Measurements from ENCODE around the gene MTRR.

MTRR gene

DNA sequence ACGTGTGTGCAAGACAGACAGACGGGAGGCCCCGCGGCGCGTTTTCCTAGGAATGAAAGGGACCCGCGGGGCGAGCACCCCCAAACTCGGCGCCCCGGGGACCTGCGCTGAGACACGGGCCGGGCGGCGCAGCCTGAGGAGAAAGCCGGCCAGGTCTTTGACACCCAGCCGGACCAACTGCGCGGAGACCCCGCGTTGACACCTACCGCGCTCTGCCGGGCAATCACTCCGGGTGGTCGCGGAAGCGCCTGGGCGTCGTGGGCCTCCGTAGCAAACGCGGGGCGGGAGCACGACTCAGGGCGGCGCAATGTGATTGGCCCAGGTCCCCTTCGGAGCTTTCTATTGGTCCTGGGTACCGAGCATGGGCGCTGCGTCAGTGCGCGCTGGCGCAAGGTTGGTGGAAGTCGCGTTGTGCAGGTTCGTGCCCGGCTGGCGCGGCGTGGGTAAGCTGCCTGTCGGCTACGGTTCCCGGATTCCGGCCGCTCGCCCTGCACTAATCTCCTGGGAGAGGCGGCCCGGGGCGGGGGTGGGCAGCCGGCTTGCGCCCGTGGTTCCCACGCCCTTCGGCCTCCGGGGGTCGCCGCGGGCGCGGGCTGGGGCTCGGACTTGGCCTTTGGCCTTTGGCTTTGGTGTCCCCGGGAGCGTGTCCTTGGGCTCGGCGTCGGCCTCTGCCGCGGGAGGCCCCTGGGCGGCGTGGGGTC is at the start of gene MTRR, which contains the start of gene FASTKD3:
TSS of gene MTRR (plus strand) at position 376 of the 701 bp plus-strand sequence. CDS start 1,647 bp downstream, outside the sequence.
TSS of gene FASTKD3 (minus strand) at position 259 of the 701 bp plus-strand sequence. CDS start 948 bp downstream, outside the sequence.
- peak within 1 kb of the TSS; percentile 92 for H3K4me3 ChIP-seq (ENCODE audit: low read depth, low read length)
- TF ChIP-seq, protein P1, sequence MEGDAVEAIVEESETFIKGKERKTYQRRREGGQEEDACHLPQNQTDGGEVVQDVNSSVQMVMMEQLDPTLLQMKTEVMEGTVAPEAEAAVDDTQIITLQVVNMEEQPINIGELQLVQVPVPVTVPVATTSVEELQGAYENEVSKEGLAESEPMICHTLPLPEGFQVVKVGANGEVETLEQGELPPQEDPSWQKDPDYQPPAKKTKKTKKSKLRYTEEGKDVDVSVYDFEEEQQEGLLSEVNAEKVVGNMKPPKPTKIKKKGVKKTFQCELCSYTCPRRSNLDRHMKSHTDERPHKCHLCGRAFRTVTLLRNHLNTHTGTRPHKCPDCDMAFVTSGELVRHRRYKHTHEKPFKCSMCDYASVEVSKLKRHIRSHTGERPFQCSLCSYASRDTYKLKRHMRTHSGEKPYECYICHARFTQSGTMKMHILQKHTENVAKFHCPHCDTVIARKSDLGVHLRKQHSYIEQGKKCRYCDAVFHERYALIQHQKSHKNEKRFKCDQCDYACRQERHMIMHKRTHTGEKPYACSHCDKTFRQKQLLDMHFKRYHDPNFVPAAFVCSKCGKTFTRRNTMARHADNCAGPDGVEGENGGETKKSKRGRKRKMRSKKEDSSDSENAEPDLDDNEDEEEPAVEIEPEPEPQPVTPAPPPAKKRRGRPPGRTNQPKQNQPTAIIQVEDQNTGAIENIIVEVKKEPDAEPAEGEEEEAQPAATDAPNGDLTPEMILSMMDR (IDR thresholded peaks at IDR 0.05; ENCODE audit: low read depth, low read length, missing control alignments): no peak

DNA sequence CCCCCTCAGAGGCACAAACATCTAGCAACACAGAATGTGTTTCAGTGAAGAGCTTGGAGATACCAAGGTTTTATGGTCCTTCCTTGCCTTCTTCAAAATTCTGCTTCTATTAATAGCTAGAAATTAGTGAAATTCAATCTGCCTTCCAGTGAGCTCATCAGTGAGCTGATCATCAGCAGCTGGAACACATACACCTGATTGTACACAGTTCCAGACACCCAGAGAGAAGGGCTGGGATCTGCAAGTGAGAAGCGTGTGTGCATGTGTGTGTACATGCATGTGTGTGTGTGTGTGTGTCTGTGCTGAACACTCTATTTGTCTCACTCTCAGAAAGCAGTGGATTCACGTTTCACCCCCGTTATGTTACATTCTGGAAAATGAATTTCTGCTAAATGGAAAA is 46.5 kb upstream of the MTRR start:
- no peak for DNase-seq (ENCODE audit: low read depth)
- TF ChIP-seq, protein P1 (IDR thresholded peaks at IDR 0.05; ENCODE audit: low read depth, low read length, missing control alignments): no peak
- no peak overlapping the region for H3K4me3 ChIP-seq (ENCODE audit: low read depth, low read length)

More for the DNA sequence above, at the start of gene MTRR, which contains the start of gene FASTKD3:
- DNase-seq (ENCODE audit: low read depth): peak; percentile 73

DNA sequence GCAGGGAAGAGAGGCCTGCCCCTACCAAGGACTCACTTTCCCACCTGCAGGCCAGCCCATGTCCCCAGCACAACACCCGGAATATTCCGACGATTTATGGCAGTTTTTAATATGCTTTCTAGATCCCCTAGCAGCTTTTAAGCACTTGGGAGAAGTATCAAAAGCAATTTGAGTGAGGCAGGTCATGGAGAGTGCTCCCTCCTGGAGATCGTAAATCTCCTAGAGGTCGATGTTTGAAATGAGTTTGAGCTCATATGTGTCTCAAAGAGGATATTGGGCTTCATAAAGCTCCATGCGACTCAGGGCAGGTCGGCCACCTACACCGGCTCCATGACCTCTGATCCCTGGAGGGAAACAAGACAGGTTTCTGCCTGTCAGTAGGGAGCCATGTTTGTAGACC is 45.4 kb upstream of the MTRR start:
- DNase-seq (ENCODE audit: low read depth): no peak
- H3K4me3 ChIP-seq (ENCODE audit: low read depth, low read length): no peak overlapping the region
- TF ChIP-seq, protein P1 (IDR thresholded peaks at IDR 0.05; ENCODE audit: low read depth, low read length, missing control alignments): no peak

DNA sequence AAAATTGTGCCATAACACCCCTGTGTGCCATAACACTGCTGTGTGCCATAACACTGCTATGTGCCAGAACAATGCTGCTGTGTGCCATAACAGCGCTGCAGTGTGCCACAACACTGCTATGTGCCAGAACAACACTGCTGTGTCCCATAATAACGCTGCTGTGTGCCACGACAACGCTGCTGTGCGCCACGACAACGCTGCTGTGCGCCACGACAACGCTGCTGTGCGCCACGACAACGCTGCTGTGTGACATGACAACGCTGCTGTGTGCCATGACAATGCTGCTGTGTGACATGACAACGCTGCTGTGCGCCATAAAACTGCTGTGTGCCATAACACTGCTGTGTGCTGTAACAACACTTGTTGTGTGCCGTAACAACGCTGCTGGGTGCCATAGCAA is 44.0 kb upstream of the MTRR start:
- no peak overlapping the region for H3K4me3 ChIP-seq (ENCODE audit: low read depth, low read length)
- no peak for DNase-seq (ENCODE audit: low read depth)
- TF ChIP-seq, protein P1 (IDR thresholded peaks at IDR 0.05; ENCODE audit: low read depth, low read length, missing control alignments): no peak

DNA sequence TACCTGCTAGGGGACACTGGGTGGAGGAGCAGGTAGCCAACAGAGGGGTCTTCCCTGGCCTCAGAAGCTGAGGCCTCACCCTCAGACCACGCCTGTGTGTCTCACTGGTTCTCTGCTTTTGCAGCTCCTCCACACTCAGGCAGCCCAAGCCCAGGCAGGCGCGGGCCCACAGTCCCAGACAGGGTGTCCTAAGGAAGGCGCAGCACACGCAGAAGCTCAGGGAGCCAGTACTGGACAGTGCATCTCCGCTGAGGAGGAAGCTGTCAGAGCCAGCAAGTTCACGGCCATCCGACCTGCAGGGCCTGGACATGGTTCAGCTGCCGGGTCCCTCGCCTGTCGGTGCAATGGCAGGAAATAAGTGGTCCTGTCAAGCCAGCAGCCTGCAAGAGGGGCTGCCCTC is 43.3 kb upstream of the MTRR start:
- no peak for DNase-seq (ENCODE audit: low read depth)

DNA sequence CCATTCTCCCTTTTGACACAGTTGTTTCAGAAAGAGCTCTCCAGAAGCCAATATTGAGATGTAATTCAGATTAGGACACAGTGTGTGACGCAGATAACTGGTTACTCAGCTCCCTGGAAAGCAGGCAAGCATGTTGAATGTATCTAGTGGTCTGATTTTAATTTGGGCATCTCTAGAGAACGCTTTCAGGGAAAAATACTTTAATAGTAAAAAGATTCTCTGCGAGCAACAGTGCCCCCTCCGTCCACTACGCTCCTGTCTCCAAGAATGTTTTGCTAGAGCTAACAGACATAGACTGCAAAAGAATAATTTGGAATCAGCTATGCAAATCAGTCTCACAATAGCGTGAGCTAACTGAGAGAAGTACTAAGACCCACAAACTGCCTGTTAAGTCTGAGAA is 41.3 kb upstream of the MTRR start:
- H3K4me3 ChIP-seq (ENCODE audit: low read depth, low read length): no peak overlapping the region
- DNase-seq (ENCODE audit: low read depth): no peak
- TF ChIP-seq, protein P1 (IDR thresholded peaks at IDR 0.05; ENCODE audit: low read depth, low read length, missing control alignments): no peak

More for the DNA sequence above, 43.3 kb upstream of the MTRR start:
- no peak overlapping the region for H3K4me3 ChIP-seq (ENCODE audit: low read depth, low read length)
- TF ChIP-seq, protein P1 (IDR thresholded peaks at IDR 0.05; ENCODE audit: low read depth, low read length, missing control alignments): no peak

DNA sequence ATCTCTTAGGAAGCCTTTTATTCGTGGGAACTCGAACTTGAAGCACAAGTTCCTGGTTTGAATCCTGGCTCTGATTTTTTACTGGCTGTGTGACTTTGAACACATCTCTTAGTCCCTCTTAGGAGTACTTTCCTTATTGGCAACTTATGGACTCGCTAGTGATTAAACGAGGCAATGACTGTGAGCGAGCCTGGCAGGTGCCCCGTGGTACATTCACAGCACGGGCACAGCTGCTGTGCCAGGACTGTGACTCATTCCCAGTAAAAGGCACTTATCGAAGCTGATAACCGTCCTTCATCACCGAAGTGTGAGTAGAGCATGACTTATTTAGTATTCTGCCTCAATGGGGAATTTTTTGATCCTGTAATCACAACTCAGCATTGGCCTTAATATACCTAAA is 40.7 kb upstream of the MTRR start:
- DNase-seq (ENCODE audit: low read depth): no peak
- TF ChIP-seq, protein P1 (IDR thresholded peaks at IDR 0.05; ENCODE audit: low read depth, low read length, missing control alignments): no peak
- no peak overlapping the region for H3K4me3 ChIP-seq (ENCODE audit: low read depth, low read length)

Data from GM12864 (cell line).